DOHH2 (cell line): ENCODE results near the gene NPLOC4.

Experiments used
- H3F3A ChIP-seq: fragments of 200-600 bp; sonication (generic), shearing (Covaris generic); 2 replicates; pipeline ENCODE4 v1.6.0; 2016; ENCODE audit warnings: antibody characterized with exemption, mild to moderate bottlenecking; ENCODE audit not compliant: control insufficient read depth, insufficient read depth
- H3K27ac ChIP-seq: fragments of 200-600 bp; sonication (generic); 2 replicates; pipeline ENCODE4 v1.5.1; 2014; ENCODE audit warnings: low read depth, mild to moderate bottlenecking, low read length, moderate library complexity
- H3K27me3 ChIP-seq: fragments of 200-600 bp; sonication (generic); 2 replicates; pipeline ENCODE4 v1.6.1; 2014; ENCODE audit warnings: mild to moderate bottlenecking, low read length, mixed read lengths; ENCODE audit not compliant: control insufficient read depth
- H3K36me3 ChIP-seq: fragments of 200-600 bp; sonication (generic); 2 replicates; pipeline ENCODE4 v1.6.1; 2014; ENCODE audit warnings: mild to moderate bottlenecking, low read length, moderate library complexity, mixed read lengths; ENCODE audit not compliant: control insufficient read depth
- H3K4me1 ChIP-seq: fragments of 200-600 bp; sonication (generic); 2 replicates; pipeline ENCODE4 v1.6.1; 2014; ENCODE audit warnings: mild to moderate bottlenecking, low read length, mixed read lengths; ENCODE audit not compliant: control insufficient read depth
- H3K4me2 ChIP-seq: fragments of 200-600 bp; sonication (generic); 2 replicates; pipeline ENCODE4 v1.6.0; 2014; ENCODE audit warnings: mild to moderate bottlenecking, low read length, moderate library complexity
- H3K4me3 ChIP-seq: fragments of 200-600 bp; sonication (generic); 2 replicates; pipeline ENCODE4 v1.5.1; 2014; ENCODE audit warnings: mild to moderate bottlenecking, low read length, mixed read lengths
- H3K79me2 ChIP-seq: fragments of 200-600 bp; sonication (generic); 2 replicates; pipeline ENCODE4 v1.6.1; 2014; ENCODE audit warnings: mild to moderate bottlenecking, low read length, mixed read lengths; ENCODE audit not compliant: control insufficient read depth
- H3K9me2 ChIP-seq: fragments of 200-600 bp; sonication (generic); replicated peaks from 2 replicates; pipeline ENCODE4 v1.6.1; 2014; ENCODE audit warnings: mild to moderate bottlenecking, low read length, mixed read lengths; ENCODE audit not compliant: control insufficient read depth
- H3K9me3 ChIP-seq: fragments of 200-600 bp; sonication (generic); 2 replicates; pipeline ENCODE4 v1.6.1; 2014; ENCODE audit warnings: antibody characterized with exemption, low read length, mixed read lengths; ENCODE audit not compliant: control insufficient read depth, insufficient read depth
- H4K20me1 ChIP-seq: fragments of 200-600 bp; sonication (generic); 2 replicates; pipeline ENCODE4 v1.6.0; 2014; ENCODE audit warnings: low read depth, mild to moderate bottlenecking, antibody characterized with exemption, low read length, moderate library complexity; ENCODE audit not compliant: control insufficient read depth, insufficient read depth
- EZH2phosphoT487 ChIP-seq: fragments of 200-600 bp; sonication (generic); IDR thresholded peaks from 2 replicates; pipeline ENCODE4 v1.6.1; 2017; ENCODE audit warnings: borderline replicate concordance, mild to moderate bottlenecking, antibody characterized with exemption, low read length, moderate library complexity, mixed read lengths
- TF ChIP-seq, protein P1 (sequence below): fragments of 200-600 bp; sonication (generic); IDR thresholded peaks from one replicate; pipeline ENCODE4 v1.5.1; 2014; ENCODE audit warnings: antibody characterized with exemption, mild to moderate bottlenecking, low read depth, low read length; ENCODE audit not compliant: poor library complexity, severe bottlenecking

The NPLOC4 gene

DNA sequence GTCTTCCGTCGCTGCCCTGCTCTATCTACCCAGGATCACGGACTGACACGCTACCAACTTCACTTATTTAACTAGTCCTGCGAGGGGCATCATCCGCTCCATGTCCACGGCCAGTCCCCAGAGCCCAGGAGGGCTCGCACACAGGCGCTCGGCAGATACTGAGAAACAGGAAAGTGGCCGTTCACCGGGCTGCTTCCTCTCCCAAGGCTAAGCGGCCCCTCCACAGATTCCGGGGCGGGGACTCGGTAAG lies 29.1 kb upstream of the NPLOC4 start:
- H3K27me3 ChIP-seq: no peaks in the 10 kb centered on the region
- H3K4me1 ChIP-seq: peaks cover 25% of the 10 kb centered on the region
- peaks cover 58% of the 10 kb centered on the region for H3K79me2 ChIP-seq
- no peak for TF ChIP-seq EZH2phosphoT487
- TF ChIP-seq, protein P1, sequence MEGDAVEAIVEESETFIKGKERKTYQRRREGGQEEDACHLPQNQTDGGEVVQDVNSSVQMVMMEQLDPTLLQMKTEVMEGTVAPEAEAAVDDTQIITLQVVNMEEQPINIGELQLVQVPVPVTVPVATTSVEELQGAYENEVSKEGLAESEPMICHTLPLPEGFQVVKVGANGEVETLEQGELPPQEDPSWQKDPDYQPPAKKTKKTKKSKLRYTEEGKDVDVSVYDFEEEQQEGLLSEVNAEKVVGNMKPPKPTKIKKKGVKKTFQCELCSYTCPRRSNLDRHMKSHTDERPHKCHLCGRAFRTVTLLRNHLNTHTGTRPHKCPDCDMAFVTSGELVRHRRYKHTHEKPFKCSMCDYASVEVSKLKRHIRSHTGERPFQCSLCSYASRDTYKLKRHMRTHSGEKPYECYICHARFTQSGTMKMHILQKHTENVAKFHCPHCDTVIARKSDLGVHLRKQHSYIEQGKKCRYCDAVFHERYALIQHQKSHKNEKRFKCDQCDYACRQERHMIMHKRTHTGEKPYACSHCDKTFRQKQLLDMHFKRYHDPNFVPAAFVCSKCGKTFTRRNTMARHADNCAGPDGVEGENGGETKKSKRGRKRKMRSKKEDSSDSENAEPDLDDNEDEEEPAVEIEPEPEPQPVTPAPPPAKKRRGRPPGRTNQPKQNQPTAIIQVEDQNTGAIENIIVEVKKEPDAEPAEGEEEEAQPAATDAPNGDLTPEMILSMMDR: no peak
- H3K9me2 ChIP-seq: no peaks in the 10 kb centered on the region
- H3K9me3 ChIP-seq: no peaks in the 10 kb centered on the region
- peaks cover 10% of the 10 kb centered on the region for H3F3A ChIP-seq
- peak overlapping the region; percentile 79 for H3K27ac ChIP-seq
- H3K4me3 ChIP-seq: peak overlapping the region; percentile 97
- peak overlapping the region; percentile 100 for H3K4me2 ChIP-seq
- peaks cover 64% of the 10 kb centered on the region for H3K36me3 ChIP-seq
- no peaks in the 10 kb centered on the region for H4K20me1 ChIP-seq

DNA sequence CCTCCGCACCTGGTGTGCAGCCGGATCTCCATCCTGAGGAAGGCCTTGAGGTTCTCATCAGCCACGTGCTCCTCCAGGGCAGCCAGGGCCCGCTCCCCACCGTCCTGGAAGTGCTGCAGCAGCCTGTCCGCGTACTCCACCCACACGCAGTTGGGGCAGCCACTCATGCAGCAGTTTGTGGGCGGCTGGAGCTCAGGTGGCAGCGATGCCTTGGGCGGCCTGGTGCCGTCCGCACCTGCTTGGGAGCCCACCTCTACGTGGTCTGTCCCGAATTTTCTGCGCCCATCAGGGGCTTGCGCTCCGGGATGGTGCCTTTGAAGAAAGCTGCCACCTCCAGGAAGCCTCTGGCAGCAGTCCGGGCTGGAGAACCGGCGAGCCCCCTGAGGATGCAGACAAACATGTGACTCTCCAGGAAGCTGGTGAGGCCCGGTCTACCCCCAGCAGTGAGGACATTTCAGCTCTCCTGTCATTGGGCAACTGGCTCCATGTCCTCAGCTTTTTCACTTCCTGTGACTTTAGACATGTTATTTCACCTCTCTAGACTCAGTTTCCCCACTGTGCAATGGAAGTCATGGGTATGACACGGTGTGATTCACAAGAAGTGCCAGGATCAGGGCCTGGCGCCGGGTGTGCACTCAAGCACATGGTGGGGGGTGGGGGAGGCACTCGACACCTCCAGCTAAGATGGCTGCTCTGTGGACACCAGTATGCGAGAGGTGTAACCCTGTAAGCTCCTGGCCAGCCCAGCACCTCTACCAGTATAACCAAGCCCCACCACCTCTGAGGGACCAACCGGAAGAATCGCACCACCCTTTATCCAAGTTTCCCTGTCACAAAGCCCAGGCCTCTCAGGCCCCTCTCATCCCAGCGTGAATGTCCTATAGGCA lies 28.5 kb upstream of the NPLOC4 start:
- Histone ChIP-seq H3K27ac (peak overlapping the region; percentile 79), H3K4me1 (peaks cover 26% of the 10 kb centered on the region), H3F3A (peaks cover 10% of the 10 kb centered on the region), H3K4me2 (peak overlapping the region; percentile 100), H3K9me3 (no peaks in the 10 kb centered on the region), H3K4me3 (peak overlapping the region; percentile 97), H3K27me3 (no peaks in the 10 kb centered on the region), H3K36me3 (peaks cover 59% of the 10 kb centered on the region), H3K79me2 (peaks cover 57% of the 10 kb centered on the region), H4K20me1 (no peaks in the 10 kb centered on the region), H3K9me2 (no peaks in the 10 kb centered on the region)
- TF ChIP-seq EZH2phosphoT487: no peak
- TF ChIP-seq, protein P1: no peak

DNA sequence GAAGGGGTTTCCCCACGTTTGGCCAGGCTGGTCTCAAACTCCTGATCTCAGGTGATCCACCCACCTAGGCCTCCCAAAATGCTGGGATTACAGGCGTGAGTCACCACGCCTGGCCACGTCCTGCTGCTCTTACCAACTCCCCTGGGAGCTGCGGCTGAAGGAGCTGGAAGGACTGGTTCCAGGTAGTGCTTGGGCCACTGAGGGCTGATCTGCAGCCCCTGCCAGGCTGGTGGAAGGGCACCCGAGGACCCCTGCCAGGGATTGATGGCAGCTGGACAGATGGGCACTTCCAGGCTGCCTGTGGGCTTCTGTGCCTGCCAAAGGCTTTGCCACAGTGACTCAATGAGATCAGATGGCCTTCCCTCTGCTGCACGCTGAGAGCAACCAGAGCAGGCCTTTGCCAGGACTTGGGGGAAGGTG lies 27.1 kb upstream of the NPLOC4 start:
- H3K79me2 ChIP-seq: peaks cover 44% of the 10 kb centered on the region
- H3K4me3 ChIP-seq: no peak overlapping the region
- TF ChIP-seq, protein P1: no peak
- TF ChIP-seq EZH2phosphoT487: no peak
- peaks cover 38% of the 10 kb centered on the region for H3K4me1 ChIP-seq
- peaks cover 45% of the 10 kb centered on the region for H3K36me3 ChIP-seq
- no peak overlapping the region for H3K4me2 ChIP-seq
- no peaks in the 10 kb centered on the region for H4K20me1 ChIP-seq
- peaks cover 12% of the 10 kb centered on the region for H3F3A ChIP-seq
- no peaks in the 10 kb centered on the region for H3K9me3 ChIP-seq
- no peaks in the 10 kb centered on the region for H3K9me2 ChIP-seq
- no peak overlapping the region for H3K27ac ChIP-seq
- H3K27me3 ChIP-seq: no peaks in the 10 kb centered on the region
